Measurements from ENCODE around the gene PCNT. TPM values are rescaled to one million over a fixed set of nuclear protein-coding genes. Genes with fewer than 3 reads are reported as not detected.

The PCNT gene
- total and polyA plus RNA-seq, 2 of the 4 experiments (the other 2 are of a cell fraction), result 10.0 to 19.4 TPM

DNA sequence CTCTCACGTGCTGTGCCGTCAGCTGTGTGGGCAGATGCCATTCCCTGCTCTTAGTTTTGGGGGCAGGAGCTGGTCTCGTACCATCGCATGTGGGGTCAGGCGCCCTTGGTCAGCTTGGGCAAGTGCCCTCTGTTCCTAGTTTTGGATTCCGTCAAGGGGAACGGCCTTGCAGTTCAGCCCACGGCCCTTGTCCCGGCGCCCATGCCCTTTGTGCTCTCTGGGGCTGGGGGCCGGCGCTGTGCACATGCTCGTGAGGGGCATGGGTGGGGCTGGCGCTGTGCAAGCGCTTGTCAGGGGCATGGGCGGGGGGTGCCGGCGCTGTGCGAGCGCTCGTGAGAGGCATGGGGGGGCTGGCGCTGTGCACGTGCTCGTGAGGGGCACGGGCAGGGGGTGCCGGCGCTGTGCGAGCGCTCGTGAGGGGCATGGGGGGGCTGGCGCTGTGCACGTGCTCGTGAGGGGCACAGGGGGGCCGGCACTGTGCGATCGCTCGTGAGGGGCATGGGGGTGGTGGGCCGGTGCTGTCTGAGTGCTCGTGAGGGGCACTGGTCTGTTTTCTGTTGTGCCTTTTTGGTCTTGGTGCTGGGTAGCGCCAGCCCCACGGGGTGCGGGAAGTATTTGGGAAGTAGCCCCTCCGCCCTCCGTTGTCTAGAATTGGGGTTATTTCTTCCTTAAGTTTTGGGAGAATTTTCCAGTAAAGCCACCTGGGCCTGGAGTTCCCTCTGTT, 105.2 kb downstream of the PCNT start:
- no peak for DNase-seq
- no peak overlapping the region for H2BK5ac ChIP-seq (ENCODE audit: low read depth, low read length, poor library complexity, severe bottlenecking)
- H3K4ac ChIP-seq (ENCODE audit: low read depth, low read length), result no peak overlapping the region
- H3K14ac ChIP-seq (replicated peaks; ENCODE audit: low read depth, low read length), result no peak overlapping the region
- H3K36me3 ChIP-seq (ENCODE audit: control insufficient read depth, insufficient read depth, low read length), result peaks cover 52% of the 10 kb centered on the region
- TF ChIP-seq, protein P1, sequence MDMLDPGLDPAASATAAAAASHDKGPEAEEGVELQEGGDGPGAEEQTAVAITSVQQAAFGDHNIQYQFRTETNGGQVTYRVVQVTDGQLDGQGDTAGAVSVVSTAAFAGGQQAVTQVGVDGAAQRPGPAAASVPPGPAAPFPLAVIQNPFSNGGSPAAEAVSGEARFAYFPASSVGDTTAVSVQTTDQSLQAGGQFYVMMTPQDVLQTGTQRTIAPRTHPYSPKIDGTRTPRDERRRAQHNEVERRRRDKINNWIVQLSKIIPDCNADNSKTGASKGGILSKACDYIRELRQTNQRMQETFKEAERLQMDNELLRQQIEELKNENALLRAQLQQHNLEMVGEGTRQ (IDR thresholded peaks at IDR 0.05; ENCODE audit: low read depth, low read length), result no peak
- no peak overlapping the region for H2AFZ ChIP-seq (replicated peaks; ENCODE audit: low read length, poor library complexity)
- no peak overlapping the region for H2BK15ac ChIP-seq (ENCODE audit: low read depth, low read length)
- no peaks in the 10 kb centered on the region for H3K9me3 ChIP-seq (ENCODE audit: control insufficient read depth, insufficient read depth, low read length)
- no peak overlapping the region for H3K4me2 ChIP-seq (ENCODE audit: low read depth, low read length)
- no peak overlapping the region for H3K4me3 ChIP-seq (ENCODE audit: insufficient read depth, low read depth, low read length)
- ChIA-PET POLR2A (ENCODE audit: unreplicated experiment) (no interaction called here), CTCF (no interaction called here)
- H3K27ac ChIP-seq (ENCODE audit: insufficient read depth, low read length), result no peak overlapping the region
- no peak overlapping the region for H4K5ac ChIP-seq (ENCODE audit: low read depth, low read length)
- dilution Hi-C loops (cut with HindIII; ENCODE audit: low sequenced_read_pairs, unreplicated experiment) (no loop called here), intact Hi-C loops (cut with micrococcal nuclease) (no loop called here), in situ Hi-C loops (cut with MboI; ENCODE audit: low sequenced_read_pairs) (no loop called here)
- H4K91ac ChIP-seq (ENCODE audit: insufficient read depth, low read depth, low read length), result no peak overlapping the region
- WGBS, 2 experiments (ENCODE audit: extremely low coverage in 2 of 2, insufficient read length in 1 of 2), result 100% methylated on average over 7 of the region's 44 CpGs; no CpG with 5 or more reads in 1 of the 2 experiments
- peaks cover 0 to 2% of the 10 kb centered on the region in 2 experiments; a peak in 2 of 4 replicates for H3K79me1 ChIP-seq (ENCODE audit: low read depth in 1 of 2, low read length in 2 of 2)
- H4K20me1 ChIP-seq (ENCODE audit: insufficient read depth, low read length), result no peaks in the 10 kb centered on the region
- no peaks in the 10 kb centered on the region for H3K9me1 ChIP-seq (ENCODE audit: insufficient read depth, low read length)
- H3K18ac ChIP-seq (ENCODE audit: low read depth, low read length), result no peak overlapping the region
- H4K8ac ChIP-seq (ENCODE audit: low read depth in 2 of 2, low read length in 2 of 2), result no peak overlapping the region
- no peak overlapping the region for H3K23ac ChIP-seq (ENCODE audit: low read depth, low read length)
- no peak overlapping the region for H3K9ac ChIP-seq (ENCODE audit: low read depth, low read length)
- no TSS peak for BruUV-seq (replicated peaks)
- no peak for ATAC-seq (ENCODE audit: low read depth)
- no peak overlapping the region for H2BK120ac ChIP-seq (ENCODE audit: low read depth, low read length)
- H3K27me3 ChIP-seq (ENCODE audit: control insufficient read depth, insufficient read depth, low read length), result no peaks in the 10 kb centered on the region
- H3K4me1 ChIP-seq (ENCODE audit: control insufficient read depth, insufficient read depth, low read length), result no peaks in the 10 kb centered on the region
- no peak overlapping the region for H2BK20ac ChIP-seq (ENCODE audit: low read depth, low read length)
- H2AK5ac ChIP-seq (ENCODE audit: low read depth, low read length), result no peak overlapping the region
- no peak overlapping the region for H3K56ac ChIP-seq (ENCODE audit: extremely low read depth, insufficient read depth, low read length)
- no peak overlapping the region for H2AK9ac ChIP-seq (replicated peaks; ENCODE audit: low read depth, low read length, poor library complexity)
